ENCODE results near the gene PXT1.
A peak's percentile ranks its signal among the peaks of the same experiment; 100 is the strongest.
"Not testable (repeated sequence)": the region's sequence is repeated elsewhere in the genome, so short reads cannot be mapped to it uniquely, and the experiment has no call there.

The PXT1 gene

GRCh38 chr6:36368921-36369865 lies 73.5 kb downstream of the PXT1 start:
- no peak for DNase-seq (ENCODE audit: low spot score)

DNA sequence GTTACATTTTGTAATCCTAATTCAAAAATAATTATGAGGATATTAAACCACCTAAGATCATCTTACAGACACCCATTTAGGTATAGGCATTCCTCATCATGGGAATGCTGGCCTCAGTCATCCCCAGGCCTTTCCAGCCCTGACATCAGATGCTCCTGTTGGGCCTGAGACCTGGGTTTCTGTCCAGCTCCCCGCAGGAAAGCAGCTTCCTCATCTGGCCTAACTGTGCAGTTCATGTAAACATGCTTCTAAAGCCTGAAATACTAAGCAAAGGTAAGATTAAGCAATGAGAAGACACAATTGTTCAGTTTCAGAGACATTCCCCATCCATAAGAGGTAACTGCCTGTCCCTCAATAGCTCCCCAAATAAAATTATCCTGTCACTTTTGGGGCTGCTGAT lies 74.2 kb downstream of the PXT1 start:
- DNase-seq (ENCODE audit: low spot score) = no peak

GRCh38 chr6:36367743-36368142 lies 74.9 kb downstream of the PXT1 start:
- DNase-seq (ENCODE audit: low spot score) = no peak

DNA sequence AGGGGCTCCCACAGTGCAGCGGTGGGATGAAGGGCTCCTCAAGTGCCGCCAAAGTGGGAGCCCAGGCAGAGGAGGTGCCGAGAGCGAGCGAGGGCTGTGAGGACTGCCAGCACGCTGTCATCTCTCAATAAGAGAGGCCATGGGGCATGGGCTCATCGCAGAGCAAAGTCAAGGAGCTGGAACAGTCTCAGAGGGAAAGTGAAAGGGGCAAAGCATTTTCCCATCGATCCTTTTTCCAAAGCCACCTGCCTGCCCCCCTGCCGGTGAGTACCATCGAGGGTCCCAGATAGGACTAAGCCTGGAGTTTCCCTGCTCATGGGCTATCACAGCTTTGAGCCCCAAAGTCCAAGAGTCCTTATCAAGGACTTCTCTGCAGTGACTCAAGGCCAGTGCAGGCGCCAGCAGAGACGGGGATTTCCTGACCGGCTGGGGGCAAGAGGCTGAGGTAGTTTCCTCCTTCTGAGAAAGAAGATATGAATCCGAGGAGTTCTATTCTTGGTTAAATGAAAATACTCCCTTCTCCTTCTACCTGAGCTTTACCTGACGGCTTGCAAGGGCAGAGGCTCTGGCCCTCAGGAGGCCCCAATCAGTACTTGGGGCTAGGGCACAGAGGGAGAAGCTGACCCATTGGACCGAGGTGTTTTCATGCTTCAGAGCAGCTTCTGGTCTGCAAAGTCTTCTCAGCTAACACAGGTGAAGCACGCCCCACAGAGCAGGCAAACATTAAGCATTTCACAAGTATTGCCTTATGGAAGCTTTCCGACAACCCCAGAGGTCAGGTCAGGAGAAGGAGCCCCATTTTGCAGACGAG lies 77.8 kb downstream of the PXT1 start:
- peak; percentile 7 for DNase-seq (ENCODE audit: low spot score)

GRCh38 chr6:36364061-36364635 lies 78.5 kb downstream of the PXT1 start:
- DNase-seq (ENCODE audit: low spot score) = not testable (repeated sequence)

GRCh38 chr6:36363371-36363752 lies 79.3 kb downstream of the PXT1 start:
- not testable (repeated sequence) for DNase-seq (ENCODE audit: low spot score)

DNA sequence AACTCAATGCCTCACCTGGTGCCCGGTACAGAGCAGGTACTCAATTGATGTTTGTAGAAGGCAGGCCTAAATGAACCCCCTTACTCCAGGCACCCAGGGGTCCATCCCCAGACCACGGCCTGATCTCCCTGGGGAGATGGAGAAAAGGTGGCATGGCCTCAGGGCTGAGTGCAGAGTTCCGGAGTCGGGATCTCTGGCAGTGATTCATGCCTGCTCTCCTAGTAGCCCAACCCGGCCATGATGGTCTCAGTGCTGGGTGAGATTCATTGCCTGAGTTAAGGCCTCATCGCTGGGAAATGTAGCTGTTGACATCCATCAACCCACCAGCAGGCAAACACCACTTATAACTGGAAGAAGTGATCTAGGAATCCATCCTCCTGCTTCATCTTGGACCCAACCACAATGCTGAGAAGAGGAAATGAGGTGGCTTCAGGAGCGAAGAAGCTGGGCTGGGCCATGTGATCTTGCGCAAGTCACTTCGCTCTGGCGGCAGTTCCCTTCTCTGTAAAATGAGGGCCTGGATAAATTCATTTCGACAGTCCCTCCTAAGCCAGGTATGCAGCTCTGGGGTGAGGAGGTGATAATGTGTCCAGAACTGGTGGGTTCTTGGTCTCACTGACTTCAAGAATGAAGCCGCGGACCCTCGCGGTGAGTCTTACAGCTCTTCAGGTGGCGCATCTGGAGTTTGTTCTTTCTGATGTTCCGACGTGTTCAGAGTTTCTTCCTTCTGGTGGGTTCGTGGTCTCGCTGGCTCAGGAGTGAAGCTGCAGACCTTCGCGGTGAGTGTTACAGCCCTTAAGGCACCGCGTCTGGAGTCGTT lies 79.9 kb downstream of the PXT1 start:
- DNase-seq (ENCODE audit: low spot score) = no peak

GRCh38 chr6:36361071-36361470 lies 81.6 kb downstream of the PXT1 start:
- DNase-seq (ENCODE audit: low spot score) = no peak

DNA sequence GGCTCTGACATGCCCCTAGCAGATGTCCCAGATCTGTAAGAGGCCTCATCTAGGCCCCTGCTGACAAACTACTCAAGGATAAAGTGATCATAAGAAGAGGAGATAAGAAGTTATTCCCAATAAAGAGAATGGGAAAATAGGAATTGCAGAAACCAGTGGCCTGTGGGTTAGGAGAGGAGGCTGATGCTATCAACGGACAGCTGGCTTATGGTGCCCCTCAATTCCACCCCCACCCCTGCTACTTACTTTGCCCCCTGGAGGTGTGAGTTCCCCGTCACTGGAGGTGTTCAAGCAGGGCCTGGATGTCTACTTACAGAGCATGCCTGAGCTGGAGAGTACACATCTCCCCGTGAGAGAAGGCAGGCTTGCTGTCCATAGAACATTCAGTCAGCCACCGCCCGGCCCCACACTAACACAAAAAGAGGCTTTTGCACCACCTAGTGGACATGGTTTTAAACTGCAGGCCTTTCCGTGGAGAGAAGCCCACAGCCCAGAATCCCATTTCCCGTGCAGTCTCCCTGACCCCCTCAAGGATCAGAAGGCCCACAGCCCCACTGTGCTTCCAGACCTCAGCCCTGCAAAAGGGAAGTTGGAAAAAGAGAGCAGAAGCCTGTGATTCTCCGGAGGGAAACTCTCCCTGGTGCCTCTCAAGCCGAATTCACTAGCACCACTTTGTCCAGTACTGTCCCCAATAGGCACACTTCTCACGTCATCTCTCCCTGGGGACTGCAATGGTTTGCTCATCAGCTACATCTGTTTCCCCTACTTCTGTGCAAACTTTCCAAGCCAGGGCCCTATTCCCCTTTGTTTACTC lies 82.2 kb downstream of the PXT1 start:
- peak; percentile 76 for DNase-seq (ENCODE audit: low spot score)

DNA sequence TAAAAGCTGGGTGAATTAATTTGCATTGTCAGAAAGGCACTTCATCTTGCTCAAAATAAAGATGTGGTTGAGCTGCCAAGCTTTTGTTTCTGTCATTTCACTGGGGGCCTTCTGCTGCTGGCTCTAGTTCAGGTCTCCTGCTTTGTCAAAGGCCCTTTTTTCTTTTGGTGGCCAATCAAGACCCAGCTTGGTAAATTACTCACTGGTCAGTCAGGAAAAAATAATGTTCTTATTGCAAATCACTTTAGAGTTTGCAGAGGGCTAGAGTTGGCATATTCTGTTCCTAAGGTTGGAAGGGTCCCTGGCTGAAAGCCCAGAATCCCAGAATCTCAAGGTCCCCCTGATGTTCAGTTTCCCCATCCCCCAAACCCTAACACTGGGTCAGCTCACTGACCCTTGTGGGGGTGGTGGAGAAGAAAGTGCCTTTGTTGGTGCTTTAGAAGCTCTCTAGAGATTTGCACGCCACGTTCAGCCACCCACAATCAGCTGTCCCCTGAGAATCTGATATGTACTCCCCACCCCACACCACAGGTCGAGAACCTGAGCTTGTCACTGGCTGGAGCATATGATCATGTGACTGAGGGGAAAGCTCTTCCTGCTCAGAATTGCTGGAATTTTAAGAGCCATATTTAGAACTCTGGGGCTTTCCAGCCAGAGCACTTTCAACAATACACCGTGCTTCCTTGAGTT lies 84.3 kb downstream of the PXT1 start:
- no peak for DNase-seq (ENCODE audit: low spot score)

DNA sequence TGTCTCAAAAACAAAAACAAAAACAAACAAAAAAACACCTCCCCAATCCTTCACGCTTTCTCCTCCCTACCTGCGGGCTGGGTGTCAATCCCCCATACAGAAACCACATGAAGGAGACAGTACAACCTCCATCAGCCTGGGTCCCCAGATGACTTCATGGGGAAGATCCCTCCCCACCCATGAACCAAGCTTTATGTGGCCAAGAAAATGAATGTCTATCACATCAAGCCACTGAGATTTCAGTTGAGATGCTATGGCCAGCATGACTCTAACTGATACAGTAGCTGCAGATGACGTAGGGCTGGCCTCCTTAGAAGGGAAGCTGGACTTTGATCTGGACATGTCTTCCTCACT lies 84.8 kb downstream of the PXT1 start:
- DNase-seq (ENCODE audit: low spot score) = no peak

DNA sequence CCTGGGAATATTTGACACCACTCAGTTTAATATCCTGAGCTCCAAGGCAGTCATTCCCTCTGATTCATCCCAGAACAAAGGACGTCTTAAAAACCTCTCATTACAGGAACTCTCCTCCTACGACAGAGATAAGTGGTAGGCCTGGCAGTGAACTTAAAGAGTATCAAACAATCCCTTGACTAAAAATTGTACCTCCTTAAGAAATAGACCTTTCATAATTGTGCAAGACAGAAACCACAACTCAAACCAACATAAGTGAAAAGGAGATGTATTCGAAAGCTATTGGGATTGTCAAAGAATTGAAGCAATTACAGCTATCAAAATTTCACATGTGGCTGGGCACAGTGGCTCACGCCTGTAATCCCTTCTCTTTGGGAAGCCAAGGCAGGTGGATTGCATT lies 86.8 kb downstream of the PXT1 start:
- no peak for DNase-seq (ENCODE audit: low spot score)

DNA sequence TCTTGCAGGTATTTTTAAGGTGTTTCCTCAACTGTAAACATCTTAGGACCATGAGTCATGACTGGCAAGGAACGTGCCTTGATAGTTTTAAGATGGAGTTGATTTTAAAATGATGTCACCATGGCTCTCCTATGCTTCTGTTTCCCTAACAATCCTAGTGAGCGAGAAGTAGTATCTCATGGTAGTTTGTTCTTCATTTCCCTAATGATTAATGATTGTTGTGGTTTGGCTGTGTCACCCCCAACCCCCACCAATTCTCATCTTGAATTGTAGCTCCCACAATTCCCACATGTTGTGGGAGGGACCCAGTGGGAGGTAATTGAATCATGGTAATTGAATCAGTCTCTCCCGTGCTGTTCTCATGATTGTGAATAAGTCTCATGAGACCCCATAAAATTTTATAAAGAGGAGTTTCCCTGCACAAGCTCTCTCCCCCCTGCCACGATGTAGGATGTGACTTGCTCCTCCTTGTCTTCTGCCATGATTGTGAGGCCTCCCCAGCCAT lies 89.2 kb downstream of the PXT1 start:
- no peak for DNase-seq (ENCODE audit: low spot score)

DNA sequence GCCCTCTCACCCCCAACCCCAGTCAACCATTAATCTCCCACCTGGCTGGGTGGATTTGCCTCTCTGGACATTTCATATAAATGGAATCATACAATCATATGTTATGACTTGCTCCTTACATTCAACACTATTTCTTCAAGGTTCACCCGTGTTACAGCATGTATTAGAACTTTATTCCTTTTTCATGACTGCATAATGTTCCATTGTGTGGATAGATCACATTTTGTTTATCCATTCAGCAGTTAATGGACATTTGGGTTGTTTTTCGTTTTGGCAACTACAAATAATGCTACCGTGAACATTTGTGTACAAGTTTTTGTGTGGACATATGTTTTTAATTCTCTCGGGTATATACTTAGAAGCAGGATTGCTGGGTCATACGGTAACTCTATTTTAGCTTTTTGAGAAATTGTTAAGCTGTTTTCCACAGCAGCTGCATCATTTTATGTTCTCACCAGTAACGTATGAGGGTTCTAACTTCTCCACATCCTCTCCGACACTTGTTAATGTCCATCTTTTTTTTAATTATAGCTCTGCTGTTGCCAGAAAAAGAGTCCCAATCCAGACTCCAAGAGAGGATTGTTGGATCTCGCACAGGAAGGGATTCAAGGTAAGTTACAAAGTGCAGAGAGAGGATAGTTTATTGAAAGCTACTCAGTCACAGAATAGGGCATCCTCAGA lies 90.0 kb downstream of the PXT1 start:
- no peak for DNase-seq (ENCODE audit: low spot score)

- DNase-seq (ENCODE audit: low spot score) = no peak
Observed at GRCh38 chr6:36350681-36351571, 91.7 kb downstream of the PXT1 start.

GRCh38 chr6:36350082-36350481 lies 92.6 kb downstream of the PXT1 start:
- DNase-seq (ENCODE audit: low spot score) = no peak

DNA sequence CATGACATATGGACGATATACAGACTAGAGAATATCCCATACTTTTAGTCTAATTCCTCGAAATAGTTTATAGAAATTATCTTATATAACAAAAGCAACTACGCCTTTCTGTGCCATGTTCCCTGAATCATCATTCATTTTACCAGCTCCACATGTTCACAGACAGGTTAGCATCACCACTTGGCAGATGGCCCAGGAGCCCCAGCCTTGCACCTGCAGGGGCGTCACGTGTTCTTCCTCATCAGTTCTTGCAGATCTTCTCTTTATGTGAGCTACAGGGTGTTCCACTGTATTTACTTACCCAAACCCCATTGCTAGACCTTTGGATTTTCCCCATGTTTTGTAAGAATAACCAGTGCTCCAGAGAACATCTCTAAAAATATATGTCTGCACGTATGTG lies 93.4 kb downstream of the PXT1 start:
- DNase-seq (ENCODE audit: low spot score) = no peak

DNA sequence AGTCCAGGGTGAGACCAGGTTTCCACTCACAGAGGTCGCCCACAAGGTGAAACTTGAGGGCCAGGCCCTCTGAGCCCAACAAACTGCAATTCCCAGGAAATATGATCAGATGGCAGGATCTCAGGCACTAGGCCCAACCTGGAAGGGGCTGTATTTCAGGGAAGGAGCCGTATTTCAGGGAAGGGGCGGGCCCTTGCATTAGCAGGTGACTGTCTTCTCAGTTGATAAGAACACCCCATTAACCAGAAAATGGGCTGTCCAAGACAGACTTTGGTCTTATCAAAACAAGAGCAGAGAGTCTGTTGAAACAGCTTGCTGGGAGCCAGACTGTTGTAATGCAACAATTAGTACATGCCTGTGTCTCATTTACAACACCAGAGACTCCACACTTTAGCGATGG lies 95.0 kb downstream of the PXT1 start:
- no peak for DNase-seq (ENCODE audit: low spot score)
